ENCODE data around the gene SLAMF1. TPM values are rescaled to one million over a fixed set of nuclear protein-coding genes. Genes with fewer than 3 reads are reported as not detected.

SLAMF1 gene
- total and polyA plus RNA-seq, 12 donors, result 0.07 to 1.6 (median 0.26) TPM; not detected in 2

DNA sequence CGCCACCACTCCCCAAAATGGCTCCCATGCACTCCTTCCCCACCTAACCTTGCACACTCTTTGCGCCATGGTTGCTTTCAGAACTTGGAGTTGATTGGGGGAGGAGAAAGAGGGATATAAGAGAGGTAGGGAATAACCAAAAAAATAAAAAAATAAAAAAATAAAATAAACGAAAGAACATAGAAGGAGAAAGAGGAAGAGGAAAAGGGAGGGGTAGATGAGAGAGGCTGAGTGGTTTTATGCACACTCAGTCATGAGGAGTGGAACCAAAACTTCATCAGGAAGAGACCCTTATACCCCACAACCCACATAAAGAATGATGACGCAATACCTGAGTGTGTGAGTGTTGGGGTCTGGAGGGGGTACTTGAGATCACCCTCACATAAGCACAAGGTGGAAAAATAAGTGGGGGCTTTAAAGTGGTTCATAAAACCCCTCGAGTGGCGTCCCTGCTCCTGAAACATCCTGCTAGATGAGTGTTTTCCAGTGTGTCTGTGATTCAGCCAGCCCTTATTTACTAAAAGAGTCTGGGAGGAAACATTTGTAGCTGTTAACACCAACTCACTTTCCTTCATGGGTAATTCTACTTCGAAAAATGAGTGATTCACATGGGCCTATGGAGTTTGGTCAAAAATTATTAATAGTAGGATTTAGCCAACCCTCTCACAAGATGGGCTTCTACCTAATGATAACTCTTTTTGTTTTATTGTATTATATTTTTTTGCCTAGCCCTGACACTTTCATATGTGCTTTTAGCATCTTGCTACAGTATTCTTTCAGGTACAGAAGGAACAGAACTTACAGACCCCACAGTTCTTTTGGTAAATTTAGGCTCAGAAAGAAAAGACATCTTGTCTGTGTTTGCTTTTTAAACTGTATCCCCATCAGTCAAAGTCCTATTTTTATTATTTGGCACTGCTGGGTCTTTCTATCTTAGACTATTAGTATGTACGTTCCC is 5.2 kb downstream of the SLAMF1 start:
- no peak for TF ChIP-seq POLR2A (IDR thresholded peaks at IDR 0.05)
- TF ChIP-seq CTCF (IDR thresholded peaks at IDR 0.05), result no peak
- H3K36me3 ChIP-seq (replicated peaks in 1 of 2), result no peaks in the 10 kb centered on the region
- H3K4me1 ChIP-seq (replicated peaks in 1 of 2), result no peaks in the 10 kb centered on the region
- no peak for DNase-seq
- 67 to 81% (median 75%) methylated on average over 8 of the region's 8 CpGs for WGBS, 4 donors
- no peaks in the 10 kb centered on the region for H3K27me3 ChIP-seq
- H3K4me3 ChIP-seq, result no peak overlapping the region
- intact Hi-C loops (cut with DNase I), result no loop called here
- H3K27ac ChIP-seq, result no peak overlapping the region
- no peaks in the 10 kb centered on the region for H3K9me3 ChIP-seq (replicated peaks in 1 of 3)

DNA sequence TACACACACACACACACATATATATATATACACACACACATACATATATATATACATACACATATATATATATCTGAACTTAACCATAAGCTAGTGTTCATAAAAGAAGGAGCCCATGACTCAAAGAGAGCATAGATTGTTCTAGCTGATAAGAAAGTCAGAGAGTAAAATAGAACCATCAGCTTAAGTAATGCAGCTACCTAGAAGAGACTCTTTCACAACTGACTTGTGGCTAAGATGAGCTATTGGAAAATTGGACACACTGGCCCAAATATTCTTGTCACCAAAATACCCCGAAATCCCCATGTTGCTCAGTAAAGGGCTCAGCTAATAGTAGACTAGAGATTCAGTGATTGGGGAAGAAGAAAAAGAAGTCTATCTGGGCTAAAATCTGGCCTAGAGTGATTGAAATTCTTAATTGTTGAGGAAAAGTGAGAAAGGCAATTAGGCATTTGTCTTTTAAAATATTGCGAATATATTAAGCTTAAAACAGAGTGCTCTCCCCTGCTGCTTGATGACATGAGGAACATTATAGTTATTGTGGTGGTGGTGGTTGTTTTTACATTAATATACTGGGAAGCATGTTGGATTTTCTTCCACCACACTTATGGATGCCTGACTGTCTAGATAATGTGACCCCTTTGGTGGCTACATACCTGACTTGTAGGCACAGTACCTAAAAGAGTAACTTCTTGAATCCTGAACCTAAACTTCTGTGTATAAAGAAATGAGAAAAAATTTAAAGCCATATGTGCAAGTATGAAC is 6.3 kb downstream of the SLAMF1 start:
- Histone ChIP-seq H3K36me3 (replicated peaks in 1 of 2) (no peaks in the 10 kb centered on the region), H3K9me3 (replicated peaks in 1 of 3) (no peaks in the 10 kb centered on the region), H3K4me3 (no peak overlapping the region), H3K27ac (no peak overlapping the region), H3K4me1 (replicated peaks in 1 of 2) (no peaks in the 10 kb centered on the region), H3K27me3 (no peaks in the 10 kb centered on the region)
- TF ChIP-seq POLR2A (IDR thresholded peaks at IDR 0.05) (no peak), CTCF (IDR thresholded peaks at IDR 0.05) (no peak)
- intact Hi-C loops (cut with DNase I), result no loop called here
- DNase-seq, result no peak
- 84 to 92% (median 89%) methylated on average over 2 of the region's 2 CpGs for WGBS, 4 donors

DNA sequence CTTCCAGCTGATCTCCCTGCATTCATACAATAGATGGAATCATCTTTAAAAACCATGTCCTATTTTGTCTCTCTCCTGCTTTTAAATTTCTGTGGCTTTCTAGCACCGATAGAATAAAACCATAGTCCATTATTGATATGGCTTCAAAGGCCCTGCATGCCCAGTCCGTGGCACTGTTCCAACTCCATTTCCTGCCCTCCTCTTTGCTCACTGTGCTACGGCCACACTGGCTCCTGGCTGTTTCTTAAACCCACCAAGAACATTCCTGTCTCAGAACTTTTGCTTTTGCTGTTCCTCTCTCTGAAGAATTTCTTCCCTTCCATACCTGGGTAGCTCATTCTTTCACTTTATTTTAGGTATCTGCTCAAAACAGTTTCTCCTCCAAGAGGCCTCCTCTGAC is 7.2 kb downstream of the SLAMF1 start:
- Histone ChIP-seq H3K27me3 (no peaks in the 10 kb centered on the region), H3K27ac (no peak overlapping the region), H3K9me3 (replicated peaks in 1 of 3) (no peaks in the 10 kb centered on the region), H3K36me3 (replicated peaks in 1 of 2) (no peaks in the 10 kb centered on the region), H3K4me1 (replicated peaks in 1 of 2) (no peaks in the 10 kb centered on the region), H3K4me3 (no peak overlapping the region)
- intact Hi-C loops (cut with DNase I), result no loop called here
- no peak for DNase-seq
- TF ChIP-seq CTCF (IDR thresholded peaks at IDR 0.05) (no peak), POLR2A (IDR thresholded peaks at IDR 0.05) (no peak)
- WGBS, 4 donors, result 29 to 58% (median 47%) methylated on average over 3 of the region's 3 CpGs

GRCh38 chr1:160638926-160639325 is 7.9 kb downstream of the SLAMF1 start:
- no peak for TF ChIP-seq CTCF (IDR thresholded peaks at IDR 0.05)
- TF ChIP-seq POLR2A (IDR thresholded peaks at IDR 0.05), result no peak
- intact Hi-C loops (cut with DNase I), result no loop called here
- Histone ChIP-seq H3K9me3 (replicated peaks in 1 of 3) (no peaks in the 10 kb centered on the region), H3K4me1 (replicated peaks in 1 of 2) (no peaks in the 10 kb centered on the region), H3K27ac (no peak overlapping the region), H3K36me3 (replicated peaks in 1 of 2) (no peaks in the 10 kb centered on the region), H3K4me3 (no peak overlapping the region), H3K27me3 (no peaks in the 10 kb centered on the region)
- no peak for DNase-seq
- 90 to 94% (median 92%) methylated on average over 6 of the region's 6 CpGs for WGBS, 4 donors

Data from adrenal gland (tissue), 12 donors.